NCI-H187 treated with DMSO at 0.1 percent for 48 hours (cell line): ENCODE results near the gene EIF4E2.

Experiments used
- DNase-seq: peaks from one replicate; lab custom pipeline; 2025; lab: John Stamatoyannopoulos, UW

Gene EIF4E2

GRCh38 chr2:232538671-232539070, 11.8 kb upstream of the EIF4E2 start:
- DNase-seq, result no peak

DNA sequence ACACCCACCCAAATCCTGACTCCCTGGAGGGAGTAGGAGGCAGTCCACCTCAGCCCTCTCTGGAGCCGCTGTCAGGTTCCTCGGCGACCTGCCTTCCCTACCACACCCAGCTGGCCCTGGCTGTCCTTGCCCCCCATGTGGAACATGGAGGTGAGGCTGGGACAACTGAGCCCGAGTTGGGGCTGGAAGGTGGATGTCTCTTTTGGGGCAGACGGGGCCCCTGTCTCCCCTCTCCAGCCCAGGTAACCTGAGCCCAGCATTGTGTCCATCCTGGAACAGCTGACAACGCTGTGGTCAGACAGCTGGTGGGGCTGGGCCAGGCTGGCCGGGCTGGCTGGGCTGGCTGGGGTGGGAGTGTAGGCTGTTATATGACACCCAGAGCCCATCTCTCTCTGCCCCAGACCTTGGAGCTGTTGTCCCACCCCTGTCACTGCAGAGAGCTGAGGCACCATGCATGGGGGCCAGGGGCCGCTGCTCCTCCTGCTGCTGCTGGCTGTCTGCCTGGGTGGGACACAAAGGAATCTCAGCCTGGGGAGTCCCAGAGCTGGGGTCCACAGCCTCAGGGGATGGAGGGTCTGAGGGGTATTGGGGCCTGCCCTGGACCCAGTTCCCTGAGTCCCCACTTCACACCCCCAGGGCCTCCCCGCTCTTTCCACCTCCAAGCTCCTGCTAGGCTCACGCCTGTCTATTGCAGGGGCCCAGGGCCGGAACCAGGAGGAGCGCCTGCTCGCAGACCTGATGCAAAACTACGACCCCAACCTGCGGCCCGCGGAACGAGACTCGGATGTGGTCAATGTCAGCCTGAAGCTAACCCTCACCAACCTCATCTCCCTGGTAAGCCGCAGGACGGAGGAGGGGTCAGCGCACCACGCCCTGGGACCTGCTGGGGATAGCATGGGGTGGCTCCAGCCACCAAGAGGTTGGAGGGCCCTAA, 10.9 kb upstream of the EIF4E2 start, which contains the start of gene CHRNG:
Gene CHRNG, plus strand, starts transcription at position 395 of the 934 bp plus-strand sequence. Its CDS starts 56 bp downstream, at position 451.
- DNase-seq, result no peak

DNA sequence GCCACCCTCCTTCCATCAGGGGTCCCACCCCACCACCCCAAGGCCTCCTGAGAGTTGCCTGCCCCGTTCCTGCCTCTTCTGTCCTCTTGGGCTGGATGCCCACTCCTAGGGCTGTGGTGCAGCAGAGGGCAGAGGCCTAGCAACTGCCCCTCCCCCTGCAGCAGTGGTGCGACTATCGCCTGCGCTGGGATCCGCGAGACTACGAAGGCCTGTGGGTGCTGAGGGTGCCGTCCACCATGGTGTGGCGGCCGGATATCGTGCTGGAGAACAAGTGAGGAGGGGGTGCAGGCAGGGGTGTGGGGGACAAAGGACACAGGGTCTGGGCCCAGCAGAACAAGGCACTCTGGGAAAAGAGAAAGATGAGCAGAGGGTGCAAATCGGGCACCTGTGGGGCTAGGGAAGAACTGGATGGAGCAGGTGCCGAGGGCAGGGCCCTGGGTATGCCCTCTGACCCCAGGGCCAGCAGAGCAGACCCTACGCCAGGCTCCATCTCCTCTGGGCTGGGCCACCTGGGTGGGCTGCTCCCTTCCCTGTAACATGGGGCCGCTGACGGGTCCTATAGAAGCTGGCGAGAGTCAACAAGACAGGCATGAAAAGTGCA, 9.9 kb upstream of the EIF4E2 start:
- no peak for DNase-seq

GRCh38 chr2:232541195-232541960, 9.1 kb upstream of the EIF4E2 start:
- DNase-seq, result no peak

GRCh38 chr2:232541961-232542714, 8.4 kb upstream of the EIF4E2 start:
- no peak for DNase-seq

DNA sequence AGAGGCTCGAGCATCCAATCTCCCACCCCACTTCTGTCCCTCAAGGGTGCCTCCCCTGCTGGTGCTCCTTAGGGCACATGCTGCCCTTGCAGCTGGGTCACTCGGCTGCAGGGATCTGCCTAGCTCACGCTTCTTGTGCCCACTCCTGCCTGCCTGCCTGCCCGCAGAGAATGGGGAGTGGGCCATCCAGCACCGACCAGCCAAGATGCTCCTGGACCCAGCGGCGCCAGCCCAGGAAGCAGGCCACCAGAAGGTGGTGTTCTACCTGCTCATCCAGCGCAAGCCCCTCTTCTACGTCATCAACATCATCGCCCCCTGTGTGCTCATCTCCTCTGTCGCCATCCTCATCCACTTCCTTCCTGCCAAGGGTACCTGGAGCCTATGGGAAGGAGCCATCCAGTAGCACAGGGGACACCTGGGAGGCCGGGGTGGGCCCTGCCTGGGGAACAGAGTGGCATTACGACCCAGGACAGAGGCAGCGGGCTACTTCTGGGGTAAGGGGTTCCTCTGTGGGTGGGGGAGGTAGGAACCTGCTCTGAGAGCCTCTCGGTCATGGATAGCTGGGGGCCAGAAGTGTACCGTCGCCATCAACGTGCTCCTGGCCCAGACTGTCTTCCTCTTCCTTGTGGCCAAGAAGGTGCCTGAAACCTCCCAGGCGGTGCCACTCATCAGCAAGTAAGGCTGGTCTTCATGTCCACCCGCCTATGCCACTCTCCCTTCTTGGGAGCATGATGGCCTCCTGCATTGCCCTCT, 7.6 kb upstream of the EIF4E2 start:
- no peak for DNase-seq

DNA sequence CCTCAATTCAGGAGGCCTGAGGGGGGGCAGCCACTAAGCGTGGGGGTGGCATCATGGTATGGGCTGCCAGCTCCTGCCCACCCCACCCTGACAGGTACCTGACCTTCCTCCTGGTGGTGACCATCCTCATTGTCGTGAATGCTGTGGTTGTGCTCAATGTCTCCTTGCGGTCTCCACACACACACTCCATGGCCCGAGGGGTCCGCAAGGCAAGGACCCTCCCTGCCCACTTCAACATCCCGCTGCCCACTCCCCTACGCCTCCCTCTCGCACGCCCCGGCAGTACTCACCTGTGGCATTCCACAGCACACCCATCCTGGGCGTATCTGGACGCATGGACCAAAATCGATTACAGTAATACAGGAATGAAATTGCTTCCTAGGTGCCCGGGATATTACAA, 7.0 kb upstream of the EIF4E2 start:
- no peak for DNase-seq

- no peak for DNase-seq
These were observed 6.4 kb upstream of the EIF4E2 start for GRCh38 chr2:232543928-232544631.

- DNase-seq, result no peak
These were observed 5.8 kb upstream of the EIF4E2 start for GRCh38 chr2:232544674-232545073.

GRCh38 chr2:232545511-232546375, 4.7 kb upstream of the EIF4E2 start:
- no peak for DNase-seq

DNA sequence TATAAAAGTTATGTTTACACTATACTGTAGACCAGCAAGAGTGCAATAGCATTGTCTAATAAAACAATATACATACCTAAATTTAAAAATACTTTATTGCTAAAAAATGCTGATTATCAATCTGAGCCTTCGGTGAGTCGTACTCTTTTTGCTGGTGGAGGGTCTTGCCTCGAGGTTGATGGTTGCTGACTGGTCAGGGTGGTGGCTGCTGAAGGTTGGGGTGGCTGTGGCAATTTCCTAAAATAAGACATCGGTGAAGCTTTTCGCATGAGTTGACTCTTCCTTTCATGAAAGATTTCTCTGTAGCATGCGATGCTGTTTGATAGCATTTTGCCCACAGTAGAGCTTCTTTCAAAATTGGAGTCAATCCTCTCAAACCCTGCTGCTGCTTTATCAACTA, 2.5 kb upstream of the EIF4E2 start:
- DNase-seq, result no peak

- DNase-seq, result no peak
These were observed 685 bp upstream of the EIF4E2 start for GRCh38 chr2:232549655-232550353.

- DNase-seq, result no peak
These were observed 755 bp downstream of the EIF4E2 start for GRCh38 chr2:232551250-232551638.

GRCh38 chr2:232551776-232552175, 1.3 kb downstream of the EIF4E2 start:
- DNase-seq, result no peak

GRCh38 chr2:232556426-232556825, 5.9 kb downstream of the EIF4E2 start:
- no peak for DNase-seq

GRCh38 chr2:232562515-232563151, 12.1 kb downstream of the EIF4E2 start:
- no peak for DNase-seq

GRCh38 chr2:232563580-232563979, 13.1 kb downstream of the EIF4E2 start:
- no peak for DNase-seq

GRCh38 chr2:232567721-232568120, 17.2 kb downstream of the EIF4E2 start:
- no peak for DNase-seq
